HepG2 (cell line): ENCODE measurements around the gene PSPH. TPM values are rescaled to one million over a fixed set of nuclear protein-coding genes. Genes with fewer than 3 reads are reported as not detected.

Experiments
- BCL6 ChIP-seq: IDR thresholded peaks from 2 replicates; pipeline ENCODE4 v1.6.1; 2016; ENCODE audit warnings: missing genetic modification reagents, missing compliant biosample characterization
- CAMTA2 ChIP-seq: sonication (generic); formaldehyde crosslinking; IDR thresholded peaks from 2 replicates; pipeline ENCODE4 v1.4.0; 2020; ENCODE audit warnings: mild to moderate bottlenecking, missing genetic modification reagents, borderline replicate concordance
- GATA4 ChIP-seq: sonication (generic); IDR thresholded peaks from 2 replicates; pipeline ENCODE4 v1.6.1; 2016; ENCODE audit warnings: antibody characterized with exemption, low read depth, borderline replicate concordance
- GTF3A ChIP-seq: sonication (generic); formaldehyde crosslinking; conservative IDR thresholded peaks from 2 replicates; pipeline ENCODE4 v1.4.0; 2020; ENCODE audit warnings: mild to moderate bottlenecking, missing genetic modification reagents
- HOXA3 ChIP-seq: sonication (generic); formaldehyde crosslinking; IDR thresholded peaks from 2 replicates; pipeline ENCODE4 v1.5.0; 2020; ENCODE audit warnings: missing genetic modification reagents
- KAT8 ChIP-seq: IDR thresholded peaks from 2 replicates; pipeline ENCODE4 v1.6.1; 2016; ENCODE audit warnings: missing genetic modification reagents, missing compliant biosample characterization
- MEIS2 ChIP-seq: sonication (generic); formaldehyde crosslinking; IDR thresholded peaks from 2 replicates; pipeline ENCODE4 v1.9.0; 2021; ENCODE audit warnings: mild to moderate bottlenecking, missing genetic modification reagents
- NCOR1 ChIP-seq: fragments of 200-600 bp; sonication (generic); IDR thresholded peaks from 2 replicates; pipeline ENCODE4 v1.7.0; 2017; ENCODE audit warnings: antibody characterized with exemption, low read length, borderline replicate concordance
- NFE2 ChIP-seq: sonication (generic); formaldehyde crosslinking; IDR thresholded peaks from 2 replicates; pipeline ENCODE4 v1.4.0; 2020; ENCODE audit warnings: missing genetic modification reagents
- RBFOX2 ChIP-seq: fragments of 200-400 bp; formaldehyde crosslinking; IDR thresholded peaks from 2 replicates; pipeline ENCODE4 v1.6.1; 2017; ENCODE audit warnings: low read depth, mild to moderate bottlenecking, low read length
- TAF1 ChIP-seq: sonication (generic); formaldehyde crosslinking; IDR thresholded peaks from 2 replicates; pipeline ENCODE4 v1.4.0; 2020; ENCODE audit warnings: missing genetic modification reagents
- TP53 ChIP-seq: sonication (generic); formaldehyde crosslinking; conservative IDR thresholded peaks from 2 replicates; pipeline ENCODE4 v1.4.0; 2020; ENCODE audit warnings: missing genetic modification reagents
- ZNF225 ChIP-seq: sonication (generic); formaldehyde crosslinking; IDR thresholded peaks from 2 replicates; pipeline ENCODE4 v1.4.0; 2020; ENCODE audit warnings: mild to moderate bottlenecking, missing genetic modification reagents
- ZNF234 ChIP-seq: sonication (generic); formaldehyde crosslinking; conservative IDR thresholded peaks from 2 replicates; pipeline ENCODE4 v1.5.1; 2020; ENCODE audit warnings: mild to moderate bottlenecking, missing genetic modification reagents
- ZNF253 ChIP-seq: sonication (generic); formaldehyde crosslinking; IDR thresholded peaks from 2 replicates; pipeline ENCODE4 v1.8.0; 2022; ENCODE audit warnings: mild to moderate bottlenecking, missing genetic modification reagents, borderline replicate concordance
- ZNF441 ChIP-seq: sonication (generic); formaldehyde crosslinking; IDR thresholded peaks from 2 replicates; pipeline ENCODE4 v1.7.0; 2021; ENCODE audit warnings: missing genetic modification reagents, borderline replicate concordance
- ZSCAN9 ChIP-seq: IDR thresholded peaks from 2 replicates; pipeline ENCODE4 v1.6.1; 2016; ENCODE audit warnings: borderline replicate concordance
- polyA plus RNA-seq, 8 experiments: library from polyadenylated mRNA; depleted of rRNA in 3 of 8; stranded (reverse) in 7 of 8; unstranded in 1 of 8; fragments of >200 nt; fragmentation: Illumina TruSeq in 4 of 8; extraction: Trizol in 4 of 8; gene quantifications; 2 replicates each; pipeline versions ENCODE4 v1.2.1 to v1.2.3, GENCODE V29; 2011 to 2016; ENCODE audit warnings: low read depth in 4 of 8, missing spikeins in 1 of 8, mixed read lengths in 1 of 8; ENCODE audit not compliant: insufficient read depth in 1 of 8
- total RNA-seq, 5 experiments: library from RNA; depleted of rRNA; stranded (reverse); fragments of >200 nt; fragmentation: Illumina TruSeq; extraction: Trizol; gene quantifications; 2 replicates each; pipeline ENCODE4 v1.2.3, GENCODE V29; 2016; ENCODE audit warnings: low read depth in 1 of 5
- TF ChIP-seq, protein P1 (sequence below): sonication (generic); formaldehyde crosslinking; IDR thresholded peaks from 2 replicates; pipeline ENCODE4 v1.9.0; 2022; ENCODE audit warnings: missing genetic modification reagents, mild to moderate bottlenecking, borderline replicate concordance
- TF ChIP-seq, protein P2 (sequence below): sonication (generic); formaldehyde crosslinking; IDR thresholded peaks from 2 replicates; pipeline ENCODE4 v1.8.1; 2022; ENCODE audit warnings: mild to moderate bottlenecking, missing genetic modification reagents
- TF ChIP-seq, protein P3 (sequence below): sonication (generic); IDR thresholded peaks from 2 replicates; pipeline ENCODE4 v1.6.1; 2016; ENCODE audit warnings: low read depth, borderline replicate concordance
- TF ChIP-seq, protein P4 (sequence below): sonication (generic); formaldehyde crosslinking; IDR thresholded peaks from 2 replicates; pipeline ENCODE4 v1.5.1; 2020; ENCODE audit warnings: mild to moderate bottlenecking, missing genetic modification reagents
- TF ChIP-seq, protein P5 (sequence below): fragments of 450-650 bp; IDR thresholded peaks from 2 replicates; pipeline ENCODE4 v1.6.1; 2016

PSPH gene
- total and polyA plus RNA-seq, 2 of the 13 experiments (the other 11 are each of a cell fraction or from before 2014, with no cell fraction given) = 85.5 to 124 TPM

DNA sequence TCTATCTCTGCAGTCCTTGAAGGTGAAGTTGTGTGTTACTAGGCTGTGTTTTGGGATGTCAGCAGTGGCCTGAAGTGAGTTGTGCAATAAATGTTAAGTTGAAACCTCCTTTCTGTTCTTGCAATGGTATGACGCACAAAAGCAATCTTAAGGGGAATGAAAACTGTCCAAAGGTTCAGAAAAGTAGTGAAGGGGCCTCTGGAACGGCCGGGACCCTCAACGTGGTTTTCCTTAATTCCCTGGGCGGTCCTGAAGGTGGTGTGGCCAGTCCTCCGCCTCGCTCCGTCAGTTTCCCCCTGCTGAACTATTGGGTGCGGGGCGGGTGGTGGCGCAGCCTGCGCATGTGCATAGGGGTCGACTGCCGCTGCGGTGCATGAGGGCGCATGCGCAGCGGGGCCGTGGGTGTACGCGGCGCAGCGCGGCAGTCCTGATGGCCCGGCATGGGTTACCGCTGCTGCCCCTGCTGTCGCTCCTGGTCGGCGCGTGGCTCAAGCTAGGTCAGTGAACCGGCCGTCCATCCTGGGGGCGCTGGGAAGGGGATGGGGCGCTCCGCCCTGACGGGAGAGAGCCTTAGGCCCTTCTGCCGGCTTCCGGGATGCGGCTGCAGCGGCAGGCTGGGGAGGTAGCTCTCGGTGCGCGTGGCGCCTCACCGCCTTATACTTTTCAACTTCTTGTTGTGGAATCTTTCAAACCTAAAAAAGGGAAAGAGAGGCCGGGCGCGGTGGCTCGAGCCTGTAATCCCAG, 12.8 kb upstream of the PSPH start, which contains the start of gene SUMF2 (continued):
- TF ChIP-seq, protein P1, sequence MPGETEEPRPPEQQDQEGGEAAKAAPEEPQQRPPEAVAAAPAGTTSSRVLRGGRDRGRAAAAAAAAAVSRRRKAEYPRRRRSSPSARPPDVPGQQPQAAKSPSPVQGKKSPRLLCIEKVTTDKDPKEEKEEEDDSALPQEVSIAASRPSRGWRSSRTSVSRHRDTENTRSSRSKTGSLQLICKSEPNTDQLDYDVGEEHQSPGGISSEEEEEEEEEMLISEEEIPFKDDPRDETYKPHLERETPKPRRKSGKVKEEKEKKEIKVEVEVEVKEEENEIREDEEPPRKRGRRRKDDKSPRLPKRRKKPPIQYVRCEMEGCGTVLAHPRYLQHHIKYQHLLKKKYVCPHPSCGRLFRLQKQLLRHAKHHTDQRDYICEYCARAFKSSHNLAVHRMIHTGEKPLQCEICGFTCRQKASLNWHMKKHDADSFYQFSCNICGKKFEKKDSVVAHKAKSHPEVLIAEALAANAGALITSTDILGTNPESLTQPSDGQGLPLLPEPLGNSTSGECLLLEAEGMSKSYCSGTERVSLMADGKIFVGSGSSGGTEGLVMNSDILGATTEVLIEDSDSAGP (CRISPR knock-in tag) = peak; percentile 92
- TF ChIP-seq ZNF225 (CRISPR knock-in tag) (peak; percentile 76; the same call in 1 of the 2 replicates), RBFOX2 (peak; percentile 99), ZSCAN9 (CRISPR knock-in tag) (0 out of 2 replicates have a peak, but pooled peaks have one; percentile 32), MEIS2 (CRISPR knock-in tag) (peak; percentile 90), CAMTA2 (CRISPR knock-in tag) (no peak), TP53 (CRISPR knock-in tag) (no peak), ZNF234 (CRISPR knock-in tag) (peak; percentile 90; the same call in 1 of the 2 replicates), NCOR1 (no peak), KAT8 (peak; percentile 78), GATA4 (no peak), BCL6 (no peak), NFE2 (CRISPR knock-in tag) (no peak), HOXA3 (CRISPR knock-in tag) (peak; percentile 88), ZNF441 (CRISPR knock-in tag) (peak; percentile 92), ZNF253 (CRISPR knock-in tag) (peak; percentile 26; the same call in 1 of the 2 replicates), TAF1 (CRISPR knock-in tag) (peak; percentile 85; the same call in 1 of the 2 replicates), GTF3A (CRISPR knock-in tag) (no peak)
- TF ChIP-seq, protein P2, sequence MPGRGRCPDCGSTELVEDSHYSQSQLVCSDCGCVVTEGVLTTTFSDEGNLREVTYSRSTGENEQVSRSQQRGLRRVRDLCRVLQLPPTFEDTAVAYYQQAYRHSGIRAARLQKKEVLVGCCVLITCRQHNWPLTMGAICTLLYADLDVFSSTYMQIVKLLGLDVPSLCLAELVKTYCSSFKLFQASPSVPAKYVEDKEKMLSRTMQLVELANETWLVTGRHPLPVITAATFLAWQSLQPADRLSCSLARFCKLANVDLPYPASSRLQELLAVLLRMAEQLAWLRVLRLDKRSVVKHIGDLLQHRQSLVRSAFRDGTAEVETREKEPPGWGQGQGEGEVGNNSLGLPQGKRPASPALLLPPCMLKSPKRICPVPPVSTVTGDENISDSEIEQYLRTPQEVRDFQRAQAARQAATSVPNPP = peak; percentile 78; the same call in 1 of the 2 replicates
- TF ChIP-seq, protein P3, sequence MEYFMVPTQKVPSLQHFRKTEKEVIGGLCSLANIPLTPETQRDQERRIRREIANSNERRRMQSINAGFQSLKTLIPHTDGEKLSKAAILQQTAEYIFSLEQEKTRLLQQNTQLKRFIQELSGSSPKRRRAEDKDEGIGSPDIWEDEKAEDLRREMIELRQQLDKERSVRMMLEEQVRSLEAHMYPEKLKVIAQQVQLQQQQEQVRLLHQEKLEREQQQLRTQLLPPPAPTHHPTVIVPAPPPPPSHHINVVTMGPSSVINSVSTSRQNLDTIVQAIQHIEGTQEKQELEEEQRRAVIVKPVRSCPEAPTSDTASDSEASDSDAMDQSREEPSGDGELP = peak; percentile 41; the same call in 1 of the 2 replicates
- TF ChIP-seq, protein P4, sequence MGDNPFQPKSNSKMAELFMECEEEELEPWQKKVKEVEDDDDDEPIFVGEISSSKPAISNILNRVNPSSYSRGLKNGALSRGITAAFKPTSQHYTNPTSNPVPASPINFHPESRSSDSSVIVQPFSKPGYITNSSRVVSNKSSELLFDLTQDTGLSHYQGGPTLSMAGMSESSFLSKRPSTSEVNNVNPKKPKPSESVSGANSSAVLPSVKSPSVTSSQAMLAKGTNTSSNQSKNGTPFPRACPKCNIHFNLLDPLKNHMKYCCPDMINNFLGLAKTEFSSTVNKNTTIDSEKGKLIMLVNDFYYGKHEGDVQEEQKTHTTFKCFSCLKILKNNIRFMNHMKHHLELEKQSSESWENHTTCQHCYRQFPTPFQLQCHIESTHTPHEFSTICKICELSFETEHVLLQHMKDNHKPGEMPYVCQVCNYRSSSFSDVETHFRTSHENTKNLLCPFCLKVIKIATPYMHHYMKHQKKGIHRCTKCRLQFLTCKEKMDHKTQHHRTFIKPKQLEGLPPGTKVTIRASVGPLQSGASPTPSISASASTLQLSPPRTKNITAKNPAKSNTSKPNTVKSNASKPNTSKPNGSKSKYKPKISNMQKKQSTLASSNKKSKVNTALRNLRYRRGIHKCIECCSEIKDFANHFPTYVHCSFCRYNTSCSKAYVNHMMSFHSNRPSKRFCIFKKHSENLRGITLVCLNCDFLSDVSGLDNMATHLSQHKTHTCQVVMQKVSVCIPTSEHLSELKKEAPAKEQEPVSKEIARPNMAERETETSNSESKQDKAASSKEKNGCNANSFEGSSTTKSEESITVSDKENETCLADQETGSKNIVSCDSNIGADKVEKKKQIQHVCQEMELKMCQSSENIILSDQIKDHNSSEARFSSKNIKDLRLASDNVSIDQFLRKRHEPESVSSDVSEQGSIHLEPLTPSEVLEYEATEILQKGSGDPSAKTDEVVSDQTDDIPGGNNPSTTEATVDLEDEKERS (CRISPR knock-in tag) = no peak
- TF ChIP-seq, protein P5, sequence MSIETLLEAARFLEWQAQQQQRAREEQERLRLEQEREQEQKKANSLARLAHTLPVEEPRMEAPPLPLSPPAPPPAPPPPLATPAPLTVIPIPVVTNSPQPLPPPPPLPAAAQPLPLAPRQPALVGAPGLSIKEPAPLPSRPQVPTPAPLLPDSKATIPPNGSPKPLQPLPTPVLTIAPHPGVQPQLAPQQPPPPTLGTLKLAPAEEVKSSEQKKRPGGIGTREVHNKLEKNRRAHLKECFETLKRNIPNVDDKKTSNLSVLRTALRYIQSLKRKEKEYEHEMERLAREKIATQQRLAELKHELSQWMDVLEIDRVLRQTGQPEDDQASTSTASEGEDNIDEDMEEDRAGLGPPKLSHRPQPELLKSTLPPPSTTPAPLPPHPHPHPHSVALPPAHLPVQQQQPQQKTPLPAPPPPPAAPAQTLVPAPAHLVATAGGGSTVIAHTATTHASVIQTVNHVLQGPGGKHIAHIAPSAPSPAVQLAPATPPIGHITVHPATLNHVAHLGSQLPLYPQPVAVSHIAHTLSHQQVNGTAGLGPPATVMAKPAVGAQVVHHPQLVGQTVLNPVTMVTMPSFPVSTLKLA = no peak; the same call in none of the 2 replicates
